ENCODE data around the gene DNAJC13.

DNAJC13 gene

GRCh38 chr3:132545471-132545870 is 128.2 kb downstream of the DNAJC13 start:
- no peaks in the 10 kb centered on the region for H3K79me2 ChIP-seq (ENCODE audit: low read length)
- no peak overlapping the region for H3K9ac ChIP-seq (ENCODE audit: low read length)
- no peak overlapping the region for H3K4me3 ChIP-seq (ENCODE audit: low read length)
- H3K36me3 ChIP-seq (replicated peaks; ENCODE audit: insufficient read depth, low read length), result no peaks in the 10 kb centered on the region
- H3K4me1 ChIP-seq (ENCODE audit: low read length), result peaks cover 28% of the 10 kb centered on the region
- peaks cover 14% of the 10 kb centered on the region for H3F3A ChIP-seq (ENCODE audit: insufficient read depth, low read length)
- no peaks in the 10 kb centered on the region for H3K9me2 ChIP-seq (replicated peaks; ENCODE audit: insufficient read depth, low read length)
- DNase-seq, result no peak
- no peaks in the 10 kb centered on the region for H3K27me3 ChIP-seq (replicated peaks; ENCODE audit: insufficient read depth, low read length)
- no peaks in the 10 kb centered on the region for H3K9me3 ChIP-seq (replicated peaks; ENCODE audit: insufficient read depth, low read length)
- H4K20me1 ChIP-seq (ENCODE audit: insufficient read depth, low read length), result no peaks in the 10 kb centered on the region
- no peak overlapping the region for H3K4me2 ChIP-seq (ENCODE audit: low read depth, low read length)
- TF ChIP-seq EZH2phosphoT487 (IDR thresholded peaks at IDR 0.05; ENCODE audit: low read length) (no peak), EZH2 (optimal IDR thresholded peaks at IDR 0.05; ENCODE audit: low read depth, low read length) (no peak)
- TF ChIP-seq, protein P1, sequence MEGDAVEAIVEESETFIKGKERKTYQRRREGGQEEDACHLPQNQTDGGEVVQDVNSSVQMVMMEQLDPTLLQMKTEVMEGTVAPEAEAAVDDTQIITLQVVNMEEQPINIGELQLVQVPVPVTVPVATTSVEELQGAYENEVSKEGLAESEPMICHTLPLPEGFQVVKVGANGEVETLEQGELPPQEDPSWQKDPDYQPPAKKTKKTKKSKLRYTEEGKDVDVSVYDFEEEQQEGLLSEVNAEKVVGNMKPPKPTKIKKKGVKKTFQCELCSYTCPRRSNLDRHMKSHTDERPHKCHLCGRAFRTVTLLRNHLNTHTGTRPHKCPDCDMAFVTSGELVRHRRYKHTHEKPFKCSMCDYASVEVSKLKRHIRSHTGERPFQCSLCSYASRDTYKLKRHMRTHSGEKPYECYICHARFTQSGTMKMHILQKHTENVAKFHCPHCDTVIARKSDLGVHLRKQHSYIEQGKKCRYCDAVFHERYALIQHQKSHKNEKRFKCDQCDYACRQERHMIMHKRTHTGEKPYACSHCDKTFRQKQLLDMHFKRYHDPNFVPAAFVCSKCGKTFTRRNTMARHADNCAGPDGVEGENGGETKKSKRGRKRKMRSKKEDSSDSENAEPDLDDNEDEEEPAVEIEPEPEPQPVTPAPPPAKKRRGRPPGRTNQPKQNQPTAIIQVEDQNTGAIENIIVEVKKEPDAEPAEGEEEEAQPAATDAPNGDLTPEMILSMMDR (IDR thresholded peaks at IDR 0.05; ENCODE audit: low read length), result no peak
- H3K27ac ChIP-seq (ENCODE audit: low read length), result no peak overlapping the region
- no peak overlapping the region for H2AFZ ChIP-seq (ENCODE audit: low read length)

- peak overlapping the region; percentile 57; the same call in 1 of the 2 replicates for H3K4me2 ChIP-seq (ENCODE audit: low read depth, low read length)
- no peak for DNase-seq
- no peaks in the 10 kb centered on the region for H3K9me3 ChIP-seq (replicated peaks; ENCODE audit: insufficient read depth, low read length)
- H3K9ac ChIP-seq (ENCODE audit: low read length), result no peak overlapping the region
- peaks cover 22% of the 10 kb centered on the region for H3F3A ChIP-seq (ENCODE audit: insufficient read depth, low read length)
- H3K27ac ChIP-seq (ENCODE audit: low read length), result peak overlapping the region; percentile 83; the same call in 1 of the 2 replicates
- H4K20me1 ChIP-seq (ENCODE audit: insufficient read depth, low read length), result no peaks in the 10 kb centered on the region
- TF ChIP-seq EZH2 (optimal IDR thresholded peaks at IDR 0.05; ENCODE audit: low read depth, low read length), result no peak
- TF ChIP-seq EZH2phosphoT487 (IDR thresholded peaks at IDR 0.05; ENCODE audit: low read length), result no peak
- TF ChIP-seq, protein P1 (IDR thresholded peaks at IDR 0.05; ENCODE audit: low read length), result no peak
- H3K79me2 ChIP-seq (ENCODE audit: low read length), result no peaks in the 10 kb centered on the region
- no peak overlapping the region for H3K4me3 ChIP-seq (ENCODE audit: low read length)
- no peaks in the 10 kb centered on the region for H3K27me3 ChIP-seq (replicated peaks; ENCODE audit: insufficient read depth, low read length)
- no peaks in the 10 kb centered on the region for H3K36me3 ChIP-seq (replicated peaks; ENCODE audit: insufficient read depth, low read length)
- no peaks in the 10 kb centered on the region for H3K9me2 ChIP-seq (replicated peaks; ENCODE audit: insufficient read depth, low read length)
- H2AFZ ChIP-seq (ENCODE audit: low read length), result no peak overlapping the region
- peaks cover 36% of the 10 kb centered on the region for H3K4me1 ChIP-seq (ENCODE audit: low read length)
Observed at GRCh38 chr3:132549169-132549568, 131.9 kb downstream of the DNAJC13 start.

DNA sequence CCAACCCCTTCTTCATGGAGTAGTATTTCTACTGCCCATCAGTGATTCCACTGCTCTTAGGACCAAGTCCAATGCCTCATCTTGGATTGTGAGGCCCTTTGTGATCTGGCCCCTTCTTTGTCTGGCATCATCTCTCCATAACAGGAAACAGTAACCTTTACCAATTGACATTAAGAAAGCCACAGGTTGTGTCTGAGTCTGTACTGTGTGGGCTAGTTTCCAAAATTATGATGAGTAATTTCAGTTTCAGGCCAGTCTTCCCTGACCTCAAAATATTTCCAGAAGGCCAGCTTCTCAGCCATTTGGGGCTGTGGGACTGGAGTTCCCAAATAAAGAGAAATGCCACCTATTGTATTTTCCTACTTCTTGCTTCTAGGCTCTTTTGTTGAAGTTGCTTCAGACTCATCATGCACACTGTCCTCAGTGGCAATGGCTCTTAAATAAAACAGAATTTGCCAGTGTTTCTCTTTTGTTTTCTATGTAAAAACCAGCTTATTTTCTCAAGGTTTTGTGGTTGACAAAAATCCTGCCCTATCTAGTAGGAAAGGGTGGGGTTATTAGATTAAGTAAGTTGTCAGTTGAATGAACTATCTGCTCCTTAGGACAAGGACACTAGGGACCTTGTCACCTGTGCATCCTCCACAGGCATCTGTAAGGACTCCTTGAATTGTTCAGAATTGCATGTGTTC is 132.7 kb downstream of the DNAJC13 start:
- H3K4me3 ChIP-seq (ENCODE audit: low read length), result peak overlapping the region; percentile 2; the same call in 1 of the 2 replicates
- H3K79me2 ChIP-seq (ENCODE audit: low read length), result no peaks in the 10 kb centered on the region
- H3K9ac ChIP-seq (ENCODE audit: low read length), result peak overlapping the region; percentile 16; the same call in 1 of the 2 replicates
- H3K9me2 ChIP-seq (replicated peaks; ENCODE audit: insufficient read depth, low read length), result no peaks in the 10 kb centered on the region
- TF ChIP-seq, protein P1 (IDR thresholded peaks at IDR 0.05; ENCODE audit: low read length), result no peak
- no peak for TF ChIP-seq EZH2 (optimal IDR thresholded peaks at IDR 0.05; ENCODE audit: low read depth, low read length)
- H3K36me3 ChIP-seq (replicated peaks; ENCODE audit: insufficient read depth, low read length), result no peaks in the 10 kb centered on the region
- H3K27ac ChIP-seq (ENCODE audit: low read length), result peak overlapping the region; percentile 83
- no peaks in the 10 kb centered on the region for H4K20me1 ChIP-seq (ENCODE audit: insufficient read depth, low read length)
- peak; percentile 67 for DNase-seq
- peaks cover 22% of the 10 kb centered on the region for H3F3A ChIP-seq (ENCODE audit: insufficient read depth, low read length)
- H2AFZ ChIP-seq (ENCODE audit: low read length), result peak overlapping the region; percentile 20; the same call in 1 of the 2 replicates
- H3K9me3 ChIP-seq (replicated peaks; ENCODE audit: insufficient read depth, low read length), result no peaks in the 10 kb centered on the region
- H3K4me2 ChIP-seq (ENCODE audit: low read depth, low read length), result peak overlapping the region; percentile 57
- H3K4me1 ChIP-seq (ENCODE audit: low read length), result peaks cover 36% of the 10 kb centered on the region
- no peaks in the 10 kb centered on the region for H3K27me3 ChIP-seq (replicated peaks; ENCODE audit: insufficient read depth, low read length)
